Panc1 (cell line): ENCODE measurements around the gene TOMM70. TPM values are rescaled to one million over a fixed set of nuclear protein-coding genes. Genes with fewer than 3 reads are reported as not detected.

Source experiments
- ATAC-seq: fragments of 200-7000 bp; cut with Tn5 transposase; 2 replicates; pipeline ENCODE4 v1.9.1; 2020; ENCODE audit warnings: mild to moderate bottlenecking, moderate library complexity
- BruUV-seq: library from RNA; stranded (reverse); fragments of 400-500 nt; replicated peaks from 2 replicates; lab custom pipeline; 2021; lab: Mats Ljungman, UMichigan
- CTCF ChIA-PET: fragments of 300-600 bp; sonication (Branson Sonifier 250); formaldehyde crosslinking; loops from one replicate; lab custom pipeline; 2022; ENCODE audit warnings: antibody characterized with exemption; lab: Charles Lee
- POLR2A ChIA-PET: fragments of 300-600 bp; sonication (Branson Sonifier 250); formaldehyde crosslinking; loops from one replicate; lab custom pipeline; 2022; ENCODE audit warnings: antibody characterized with exemption; lab: Charles Lee
- DNase-seq: peaks from one replicate; pipeline ENCODE4 v3.0.0-alpha.2; 2010; ENCODE audit warnings: low read depth, low spot score
- H3K27ac ChIP-seq: 2 replicates; pipeline ENCODE4 v1.5.1; 2011; ENCODE audit warnings: mild to moderate bottlenecking, low read length, inconsistent platforms
- H3K27me3 ChIP-seq: fragments of 200-500 bp; sonication (Bioruptor generic); 2 replicates; pipeline ENCODE4 v1.6.0; 2014; ENCODE audit warnings: low read length, inconsistent platforms; ENCODE audit not compliant: control insufficient read depth, insufficient read depth
- H3K36me3 ChIP-seq: fragments of 200-500 bp; sonication (Bioruptor generic); 2 replicates; pipeline ENCODE4 v1.5.1; 2014; ENCODE audit warnings: inconsistent platforms, mild to moderate bottlenecking, low read length, moderate library complexity; ENCODE audit not compliant: control insufficient read depth, insufficient read depth
- H3K4me1 ChIP-seq: 2 replicates; pipeline ENCODE4 v1.5.1; 2011; ENCODE audit warnings: inconsistent platforms, mild to moderate bottlenecking, low read length, moderate library complexity; ENCODE audit not compliant: control insufficient read depth, insufficient read depth
- H3K4me3 ChIP-seq, 2 experiments: 2 replicates each; pipeline ENCODE4 v1.5.1; 2011 to 2012; ENCODE audit warnings: low read depth in 2 of 2, low read length in 2 of 2, mild to moderate bottlenecking in 2 of 2, inconsistent platforms in 1 of 2, moderate library complexity in 1 of 2
- H3K9me3 ChIP-seq: fragments of 200-500 bp; sonication (Bioruptor generic); 2 replicates; pipeline ENCODE4 v1.5.1; 2014; ENCODE audit warnings: low read depth, mild to moderate bottlenecking, inconsistent platforms, low read length, moderate library complexity; ENCODE audit not compliant: control insufficient read depth, insufficient read depth
- CTCF ChIP-seq: fragments of 450-650 bp; IDR thresholded peaks from 2 replicates; pipeline ENCODE4 v1.5.1; 2017; ENCODE audit warnings: mild to moderate bottlenecking
- POLR2AphosphoS5 ChIP-seq: IDR thresholded peaks from 2 replicates; pipeline ENCODE4 v1.6.1; 2012; ENCODE audit warnings: mild to moderate bottlenecking, low read depth, low read length, moderate library complexity
- SIN3A ChIP-seq: IDR thresholded peaks from 2 replicates; pipeline ENCODE4 v1.6.1; 2012; ENCODE audit warnings: low read depth, mild to moderate bottlenecking, low read length, moderate library complexity, borderline replicate concordance; ENCODE audit not compliant: insufficient read depth
- TCF7L2 ChIP-seq: IDR thresholded peaks from 2 replicates; pipeline ENCODE4 v1.6.1; 2011; ENCODE audit warnings: mild to moderate bottlenecking, low read depth, low read length, inconsistent platforms
- in situ Hi-C: cut with HindIII; loops from 2 replicates; pipeline ENCODE4 v1.10.0; 2016; ENCODE audit warnings: low sequenced_read_pairs, low pct_unique_long_range_greater_than_20kb
- intact Hi-C: fragments of 100-400 bp; cut with micrococcal nuclease; formaldehyde crosslinking; loops from one replicate; pipeline ENCODE4 v1.10.0; 2022; ENCODE audit not compliant: unreplicated experiment
- total RNA-seq: library from RNA; stranded (reverse); gene quantifications from one replicate; pipeline ENCODE4 v1.2.1, GENCODE V29; 2021; ENCODE audit not compliant: unreplicated experiment
- TF ChIP-seq, protein P1 (sequence below), 2 experiments: IDR thresholded peaks; 2 replicates each; pipeline ENCODE4 v1.6.1; 2011 to 2012; ENCODE audit warnings: low read depth in 2 of 2, control low read depth in 1 of 2, low read length in 1 of 2, mild to moderate bottlenecking in 1 of 2, moderate library complexity in 1 of 2; ENCODE audit not compliant: insufficient read depth in 1 of 2

Gene TOMM70
- total RNA-seq, 1 experiment from 2014 or later: 55.7 TPM

- Histone ChIP-seq H3K4me3 (peak overlapping the region; percentile 74 to 87), H3K4me1 (peaks cover 2% of the 10 kb centered on the region; the same call in 1 of the 2 replicates), H3K27ac (peak overlapping the region; percentile 98), H3K27me3 (no peaks in the 10 kb centered on the region), H3K36me3 (no peaks in the 10 kb centered on the region), H3K9me3 (peaks cover 8% of the 10 kb centered on the region; the same call in 1 of the 2 replicates)
- intact Hi-C loops (loop anchor here (10.0 kb wide), 1 partner anchor 191 kb away; no protein-coding TSS in a partner anchor), in situ Hi-C loops (no loop called here)
- DNase-seq: no peak
- no TSS peak for BruUV-seq
- ChIA-PET CTCF (no interaction called here), POLR2A (interaction anchor here (0.7 kb wide), 1 partner anchor 242 kb away, joined by 8 read pairs; no protein-coding TSS in a partner anchor)
- ATAC-seq: no peak
- TF ChIP-seq TCF7L2 (no peak), SIN3A (no peak), POLR2AphosphoS5 (no peak), CTCF (no peak)
- TF ChIP-seq, protein P1, sequence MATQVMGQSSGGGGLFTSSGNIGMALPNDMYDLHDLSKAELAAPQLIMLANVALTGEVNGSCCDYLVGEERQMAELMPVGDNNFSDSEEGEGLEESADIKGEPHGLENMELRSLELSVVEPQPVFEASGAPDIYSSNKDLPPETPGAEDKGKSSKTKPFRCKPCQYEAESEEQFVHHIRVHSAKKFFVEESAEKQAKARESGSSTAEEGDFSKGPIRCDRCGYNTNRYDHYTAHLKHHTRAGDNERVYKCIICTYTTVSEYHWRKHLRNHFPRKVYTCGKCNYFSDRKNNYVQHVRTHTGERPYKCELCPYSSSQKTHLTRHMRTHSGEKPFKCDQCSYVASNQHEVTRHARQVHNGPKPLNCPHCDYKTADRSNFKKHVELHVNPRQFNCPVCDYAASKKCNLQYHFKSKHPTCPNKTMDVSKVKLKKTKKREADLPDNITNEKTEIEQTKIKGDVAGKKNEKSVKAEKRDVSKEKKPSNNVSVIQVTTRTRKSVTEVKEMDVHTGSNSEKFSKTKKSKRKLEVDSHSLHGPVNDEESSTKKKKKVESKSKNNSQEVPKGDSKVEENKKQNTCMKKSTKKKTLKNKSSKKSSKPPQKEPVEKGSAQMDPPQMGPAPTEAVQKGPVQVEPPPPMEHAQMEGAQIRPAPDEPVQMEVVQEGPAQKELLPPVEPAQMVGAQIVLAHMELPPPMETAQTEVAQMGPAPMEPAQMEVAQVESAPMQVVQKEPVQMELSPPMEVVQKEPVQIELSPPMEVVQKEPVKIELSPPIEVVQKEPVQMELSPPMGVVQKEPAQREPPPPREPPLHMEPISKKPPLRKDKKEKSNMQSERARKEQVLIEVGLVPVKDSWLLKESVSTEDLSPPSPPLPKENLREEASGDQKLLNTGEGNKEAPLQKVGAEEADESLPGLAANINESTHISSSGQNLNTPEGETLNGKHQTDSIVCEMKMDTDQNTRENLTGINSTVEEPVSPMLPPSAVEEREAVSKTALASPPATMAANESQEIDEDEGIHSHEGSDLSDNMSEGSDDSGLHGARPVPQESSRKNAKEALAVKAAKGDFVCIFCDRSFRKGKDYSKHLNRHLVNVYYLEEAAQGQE (IDR thresholded peaks at IDR 0.05; ENCODE audit: insufficient read depth in 1 of 2, low read depth in 2 of 2, low read length in 1 of 2): no peak
These were observed 2.7 kb upstream of the TOMM70 start for GRCh38 chr3:100403362-100404249.

DNA sequence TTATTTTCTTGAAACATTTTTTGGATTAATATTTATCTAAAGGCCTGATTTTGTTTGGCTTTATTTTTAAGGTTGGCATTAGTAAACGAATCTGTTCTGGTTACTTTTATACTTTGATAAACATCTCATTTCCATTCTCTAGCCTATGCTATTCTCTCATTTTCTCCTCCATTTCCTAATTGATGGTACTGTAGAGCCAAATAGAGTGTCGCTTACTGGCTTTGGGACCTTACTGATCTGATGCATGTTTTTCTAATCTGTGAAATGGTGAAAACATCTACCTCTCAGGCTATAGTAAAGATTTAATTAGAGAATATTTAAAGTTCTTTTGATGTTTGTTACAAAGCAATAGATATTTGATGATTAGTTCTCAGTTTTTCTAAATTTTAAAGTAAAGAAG is 2.0 kb upstream of the TOMM70 start:
- intact Hi-C loops (loop anchor here (10.0 kb wide), 1 partner anchor 192 kb away; no protein-coding TSS in a partner anchor), in situ Hi-C loops (no loop called here)
- H3K27ac ChIP-seq: peak overlapping the region; percentile 98
- H3K4me1 ChIP-seq: peaks cover 3% of the 10 kb centered on the region; the same call in 1 of the 2 replicates
- peaks cover 8% of the 10 kb centered on the region; the same call in 1 of the 2 replicates for H3K9me3 ChIP-seq
- BruUV-seq: no TSS peak
- no peaks in the 10 kb centered on the region for H3K27me3 ChIP-seq
- ChIA-PET CTCF (no interaction called here), POLR2A (no interaction called here)
- no peak for ATAC-seq
- peak overlapping the region; percentile 74 to 87 for H3K4me3 ChIP-seq
- H3K36me3 ChIP-seq: no peaks in the 10 kb centered on the region
- TF ChIP-seq, protein P1 (IDR thresholded peaks at IDR 0.05; ENCODE audit: insufficient read depth in 1 of 2, low read depth in 2 of 2, low read length in 1 of 2): no peak
- TF ChIP-seq TCF7L2: no peak
- TF ChIP-seq SIN3A: no peak
- TF ChIP-seq POLR2AphosphoS5: no peak
- no peak for TF ChIP-seq CTCF
- DNase-seq: no peak
